Fibroblast of upper back skin (primary cell): ENCODE results near the gene EPB41L4A.

Source experiments
- DNase-seq: peaks from one replicate; pipeline ENCODE4 v3.0.0-alpha.2; 2013

The EPB41L4A gene

GRCh38 chr5:112306956-112307355, 112.1 kb downstream of the EPB41L4A start:
- DNase-seq, result no peak

GRCh38 chr5:112304743-112305142, 114.3 kb downstream of the EPB41L4A start:
- DNase-seq, result no peak

GRCh38 chr5:112303685-112304084, 115.4 kb downstream of the EPB41L4A start:
- no peak for DNase-seq

GRCh38 chr5:112294126-112294525, 125.0 kb downstream of the EPB41L4A start:
- DNase-seq, result no peak

GRCh38 chr5:112293587-112293986, 125.5 kb downstream of the EPB41L4A start:
- DNase-seq, result no peak

- DNase-seq, result no peak
Measured at GRCh38 chr5:112290691-112291090, 128.4 kb downstream of the EPB41L4A start.

GRCh38 chr5:112289465-112289864, 129.6 kb downstream of the EPB41L4A start:
- DNase-seq, result no peak

- DNase-seq, result no peak
Measured at GRCh38 chr5:112283943-112284929, 134.8 kb downstream of the EPB41L4A start.

GRCh38 chr5:112283034-112283582, 136.0 kb downstream of the EPB41L4A start:
- DNase-seq, result no peak

- no peak for DNase-seq
Measured at GRCh38 chr5:112279082-112279481, 140.0 kb downstream of the EPB41L4A start.

GRCh38 chr5:112276991-112277390, 142.1 kb downstream of the EPB41L4A start:
- DNase-seq, result no peak

GRCh38 chr5:112275671-112276070, 143.4 kb downstream of the EPB41L4A start:
- DNase-seq, result no peak

GRCh38 chr5:112270299-112271293, 148.5 kb downstream of the EPB41L4A start:
- peak; percentile 3 for DNase-seq

GRCh38 chr5:112267231-112267630, 151.8 kb downstream of the EPB41L4A start:
- no peak for DNase-seq

- no peak for DNase-seq
Measured at GRCh38 chr5:112264666-112265065, 154.4 kb downstream of the EPB41L4A start.

- no peak for DNase-seq
Measured at GRCh38 chr5:112264151-112264550, 154.9 kb downstream of the EPB41L4A start.

GRCh38 chr5:112263469-112263868, 155.6 kb downstream of the EPB41L4A start:
- DNase-seq, result no peak

- no peak for DNase-seq
Measured at GRCh38 chr5:112258571-112258970, 160.5 kb downstream of the EPB41L4A start.

- no peak for DNase-seq
Measured at GRCh38 chr5:112257976-112258375, 161.1 kb downstream of the EPB41L4A start.

- DNase-seq, result no peak
Measured at GRCh38 chr5:112257005-112257404, 162.1 kb downstream of the EPB41L4A start.

GRCh38 chr5:112254303-112254702, 164.8 kb downstream of the EPB41L4A start:
- no peak for DNase-seq

- peak; percentile 37 for DNase-seq
Measured at GRCh38 chr5:112253478-112254250, 165.4 kb downstream of the EPB41L4A start.
